GM12878 (cell line): ENCODE measurements around the gene XPNPEP1.

Source experiments
- EP300 ChIP-seq, 2 experiments: fragments of 150-350 bp in 1 of 2; IDR thresholded peaks; 2 replicates each; pipeline ENCODE4 v1.6.1; 2011 to 2012; ENCODE audit warnings: low read depth in 2 of 2, low read length in 2 of 2, borderline replicate concordance in 1 of 2, improper control_type of control experiment in 1 of 2, inconsistent platforms in 1 of 2; ENCODE audit not compliant: control insufficient read depth in 1 of 2
- FOXM1 ChIP-seq: IDR thresholded peaks from 2 replicates; pipeline ENCODE4 v1.6.1; 2012; ENCODE audit warnings: low read depth, mild to moderate bottlenecking, inconsistent platforms, low read length, moderate library complexity
- POLR2AphosphoS5 ChIP-seq: IDR thresholded peaks from 2 replicates; pipeline ENCODE4 v1.6.1; 2011; ENCODE audit warnings: mild to moderate bottlenecking, low read length, inconsistent platforms
- RAD21 ChIP-seq: IDR thresholded peaks from 2 replicates; pipeline ENCODE4 v1.6.1; 2011; ENCODE audit warnings: mild to moderate bottlenecking, low read depth, low read length, moderate library complexity; ENCODE audit not compliant: insufficient read depth
- TF ChIP-seq, protein P1 (sequence below), 3 experiments: IDR thresholded peaks in 2 of 3; conservative IDR thresholded peaks in 1 of 3; 2 replicates each; pipeline ENCODE4 v1.5.1; 2011; ENCODE audit warnings: low read depth in 3 of 3, low read length in 3 of 3, mild to moderate bottlenecking in 3 of 3, control low read depth in 2 of 3, moderate library complexity in 2 of 3, inconsistent platforms in 1 of 3, mixed read lengths in 1 of 3; ENCODE audit not compliant: control insufficient read depth in 2 of 3, insufficient read depth in 1 of 3; ENCODE audit errors: extremely low read depth in 1 of 3
- TF ChIP-seq, protein P2 (sequence below): IDR thresholded peaks from 2 replicates; pipeline ENCODE4 v1.6.1; 2012; ENCODE audit warnings: low read depth, low read length, improper control_type of control experiment

DNA sequence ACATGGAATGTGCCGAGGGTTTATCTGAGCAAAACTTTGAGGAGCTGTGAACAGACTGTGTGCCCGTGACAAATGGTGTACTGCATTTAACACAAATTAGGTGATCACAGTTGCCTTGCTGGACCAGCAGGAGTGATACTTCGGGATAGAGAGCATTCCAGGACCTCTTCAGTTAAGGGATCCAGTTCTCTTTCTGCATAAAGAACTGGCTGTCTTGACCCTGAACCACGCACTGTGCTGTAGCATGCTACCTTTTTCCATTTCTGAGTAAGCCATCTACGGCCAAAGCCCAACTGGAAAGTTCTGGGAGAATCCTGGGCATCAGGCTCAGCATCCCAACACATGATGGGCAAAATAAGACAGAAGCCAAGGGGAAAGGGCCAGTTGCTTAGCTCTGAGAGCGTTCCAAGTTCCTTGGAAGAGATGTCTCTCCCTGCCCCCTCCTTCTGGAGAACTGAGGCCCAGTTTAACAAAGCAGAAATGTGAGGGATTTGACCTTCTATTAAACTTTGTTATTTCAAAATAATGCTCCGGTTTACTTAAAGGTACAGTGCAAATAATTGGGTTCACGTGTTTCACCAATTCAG lies 46.5 kb upstream of the XPNPEP1 start:
- TF ChIP-seq, protein P1, sequence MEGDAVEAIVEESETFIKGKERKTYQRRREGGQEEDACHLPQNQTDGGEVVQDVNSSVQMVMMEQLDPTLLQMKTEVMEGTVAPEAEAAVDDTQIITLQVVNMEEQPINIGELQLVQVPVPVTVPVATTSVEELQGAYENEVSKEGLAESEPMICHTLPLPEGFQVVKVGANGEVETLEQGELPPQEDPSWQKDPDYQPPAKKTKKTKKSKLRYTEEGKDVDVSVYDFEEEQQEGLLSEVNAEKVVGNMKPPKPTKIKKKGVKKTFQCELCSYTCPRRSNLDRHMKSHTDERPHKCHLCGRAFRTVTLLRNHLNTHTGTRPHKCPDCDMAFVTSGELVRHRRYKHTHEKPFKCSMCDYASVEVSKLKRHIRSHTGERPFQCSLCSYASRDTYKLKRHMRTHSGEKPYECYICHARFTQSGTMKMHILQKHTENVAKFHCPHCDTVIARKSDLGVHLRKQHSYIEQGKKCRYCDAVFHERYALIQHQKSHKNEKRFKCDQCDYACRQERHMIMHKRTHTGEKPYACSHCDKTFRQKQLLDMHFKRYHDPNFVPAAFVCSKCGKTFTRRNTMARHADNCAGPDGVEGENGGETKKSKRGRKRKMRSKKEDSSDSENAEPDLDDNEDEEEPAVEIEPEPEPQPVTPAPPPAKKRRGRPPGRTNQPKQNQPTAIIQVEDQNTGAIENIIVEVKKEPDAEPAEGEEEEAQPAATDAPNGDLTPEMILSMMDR (IDR thresholded peaks at IDR 0.05 in 2 of 3, conservative IDR thresholded peaks at IDR 0.05 in 1 of 3; ENCODE audit: control insufficient read depth in 2 of 3, extremely low read depth in 1 of 3, insufficient read depth in 1 of 3, low read depth in 3 of 3, low read length in 3 of 3): no peak
- TF ChIP-seq POLR2AphosphoS5 (no peak), RAD21 (no peak), EP300 (IDR thresholded peaks at IDR 0.05; ENCODE audit: borderline replicate concordance in 1 of 2, control insufficient read depth in 1 of 2, low read depth in 2 of 2, low read length in 2 of 2) (no peak), FOXM1 (no peak)
- TF ChIP-seq, protein P2, sequence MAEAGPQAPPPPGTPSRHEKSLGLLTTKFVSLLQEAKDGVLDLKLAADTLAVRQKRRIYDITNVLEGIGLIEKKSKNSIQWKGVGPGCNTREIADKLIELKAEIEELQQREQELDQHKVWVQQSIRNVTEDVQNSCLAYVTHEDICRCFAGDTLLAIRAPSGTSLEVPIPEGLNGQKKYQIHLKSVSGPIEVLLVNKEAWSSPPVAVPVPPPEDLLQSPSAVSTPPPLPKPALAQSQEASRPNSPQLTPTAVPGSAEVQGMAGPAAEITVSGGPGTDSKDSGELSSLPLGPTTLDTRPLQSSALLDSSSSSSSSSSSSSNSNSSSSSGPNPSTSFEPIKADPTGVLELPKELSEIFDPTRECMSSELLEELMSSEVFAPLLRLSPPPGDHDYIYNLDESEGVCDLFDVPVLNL: no peak
